CD4-positive, alpha-beta T cell (primary cell): Measurements from ENCODE around the gene TRIM43B. TPM values are rescaled to one million over a fixed set of nuclear protein-coding genes. Genes with fewer than 3 reads are reported as not detected.

ENCODE experiments used
- ATAC-seq: fragments of 200-7000 bp; cut with Tn5 transposase; one replicate; pipeline ENCODE4 v1.10.0; 2022; ENCODE audit warnings: mild to moderate bottlenecking; ENCODE audit not compliant: poor library complexity
- CTCF ChIA-PET: fragments of 350-600 bp; sonication (Branson Sonifier 250); formaldehyde crosslinking; loops from one replicate; lab custom pipeline; 2021; ENCODE audit warnings: antibody characterized with exemption, inconsistent platforms; lab: Charles Lee
- POLR2A ChIA-PET: fragments of 350-600 bp; sonication (Branson Sonifier 250); formaldehyde crosslinking; loops from one replicate; lab custom pipeline; 2021; ENCODE audit warnings: antibody characterized with exemption, inconsistent platforms; lab: Charles Lee
- DNase-seq, 14 experiments: peaks; one replicate each; pipeline ENCODE4 v3.0.0-alpha.2; 2013 to 2020; ENCODE audit warnings: mixed read lengths in 2 of 14
- H3K27ac ChIP-seq, 2 donors: one replicate each; pipeline versions ENCODE4 v1.5.1 to v1.7.0; 2013; ENCODE audit warnings: low read length in 2 of 2, low read depth in 1 of 2, mild to moderate bottlenecking in 1 of 2
- H3K27me3 ChIP-seq, 2 experiments: 1 replicate in 1 of 2; 2 replicates in 1 of 2; pipeline versions ENCODE4 v1.6.1 to v1.7.0; 2013; ENCODE audit warnings: low read length in 2 of 2, control low read depth in 1 of 2, mild to moderate bottlenecking in 1 of 2, moderate library complexity in 1 of 2; ENCODE audit not compliant: insufficient read depth in 2 of 2, control insufficient read depth in 1 of 2
- H3K36me3 ChIP-seq: one replicate; pipeline ENCODE4 v1.6.1; 2013; ENCODE audit warnings: low read length, control low read depth; ENCODE audit not compliant: insufficient read depth
- H3K4me1 ChIP-seq: one replicate; pipeline ENCODE4 v1.6.1; 2013; ENCODE audit warnings: low read length, control low read depth; ENCODE audit not compliant: insufficient read depth
- H3K4me3 ChIP-seq: one replicate; pipeline ENCODE4 v1.5.1; 2013; ENCODE audit warnings: mild to moderate bottlenecking, low read length, moderate library complexity
- H3K9me3 ChIP-seq, 2 experiments: 1 replicate in 1 of 2; 2 replicates in 1 of 2; pipeline versions ENCODE4 v1.6.1 to v1.7.0; 2013; ENCODE audit warnings: low read length in 2 of 2, mild to moderate bottlenecking in 2 of 2, control low read depth in 1 of 2, moderate library complexity in 1 of 2; ENCODE audit not compliant: control insufficient read depth in 1 of 2, insufficient read depth in 1 of 2
- H3K27ac Mint-ChIP-seq: one replicate; pipeline ENCODE4 v1.8.0; 2020; ENCODE audit warnings: mixed read lengths
- H3K27me3 Mint-ChIP-seq: one replicate; pipeline ENCODE4 v1.8.0; 2021; ENCODE audit warnings: mixed read lengths
- H3K36me3 Mint-ChIP-seq: one replicate; pipeline ENCODE4 v1.8.0; 2021; ENCODE audit warnings: low read depth, mixed read lengths
- H3K4me1 Mint-ChIP-seq: one replicate; pipeline ENCODE4 v1.8.0; 2021; ENCODE audit warnings: low read depth, mixed read lengths
- H3K4me3 Mint-ChIP-seq: one replicate; pipeline ENCODE4 v1.8.0; 2020; ENCODE audit warnings: mild to moderate bottlenecking, mixed read lengths
- H3K9me3 Mint-ChIP-seq: one replicate; pipeline ENCODE4 v1.8.0; 2020; ENCODE audit warnings: mixed read lengths
- CTCF ChIP-seq: fragments of 200-600 bp; IDR thresholded peaks from one replicate; pipeline ENCODE4 v1.8.0; 2022; ENCODE audit warnings: antibody characterized with exemption, mild to moderate bottlenecking
- intact Hi-C, 2 experiments: fragments of 100-400 bp; cut with DNase I in 1 of 2; cut with micrococcal nuclease in 1 of 2; formaldehyde crosslinking; loops; one replicate each; pipeline versions ENCODE4 v1.15.1 to v1.9.0; 2023 to 2025; cut with DNase I, micrococcal nuclease
- total RNA-seq, 174 experiments: library from RNA in 2 of 174; stranded (reverse) in 2 of 174; gene quantifications; one replicate each; pipeline ENCODE4 v1.2.3 and lab custom pipeline; 2021 to 2026

TRIM43B gene
- total RNA-seq, 2 experiments from 2014 or later = not detected

GRCh38 chr2:95526360-95527341, 42.1 kb upstream of the TRIM43B start:
- DNase-seq = peak; percentile 17 to 70 (median 46)
- Mint-ChIP-seq H3K9me3 (no peaks in the 10 kb centered on the region), H3K36me3 (peaks cover 34% of the 10 kb centered on the region), H3K4me3 (peak overlapping the region; percentile 87), H3K4me1 (peaks cover 9% of the 10 kb centered on the region), H3K27ac (no peak overlapping the region), H3K27me3 (no peaks in the 10 kb centered on the region)
- POLR2A ChIA-PET = no interaction called here
- Histone ChIP-seq H3K9me3 (peaks cover 3 to 37% of the 10 kb centered on the region in 2 experiments), H3K36me3 (no peaks in the 10 kb centered on the region), H3K4me1 (peaks cover 20% of the 10 kb centered on the region), H3K4me3 (peak overlapping the region; percentile 74), H3K27me3 (no peaks in the 10 kb centered on the region), H3K27ac (no peak overlapping the region)
- peak; percentile 37 for ATAC-seq
- no peak for TF ChIP-seq CTCF
- CTCF ChIA-PET = no interaction called here
- intact Hi-C loops = no loop called here

GRCh38 chr2:95525294-95526035, 40.9 kb upstream of the TRIM43B start:
- Histone ChIP-seq H3K4me1 (peaks cover 20% of the 10 kb centered on the region), H3K36me3 (no peaks in the 10 kb centered on the region), H3K27me3 (no peaks in the 10 kb centered on the region), H3K4me3 (peak overlapping the region; percentile 74), H3K27ac (no peak overlapping the region), H3K9me3 (peaks cover 0 to 28% of the 10 kb centered on the region in 2 experiments)
- H3K4me1 Mint-ChIP-seq = peaks cover 9% of the 10 kb centered on the region
- POLR2A ChIA-PET = no interaction called here
- H3K4me3 Mint-ChIP-seq = peak overlapping the region; percentile 85
- intact Hi-C loops = no loop called here
- peaks cover 28% of the 10 kb centered on the region for H3K36me3 Mint-ChIP-seq
- no peak for TF ChIP-seq CTCF
- H3K9me3 Mint-ChIP-seq = no peaks in the 10 kb centered on the region
- ATAC-seq (no peak), DNase-seq (peak in 1 of 14 experiments; percentile 16)
- CTCF ChIA-PET = no interaction called here
- H3K27ac Mint-ChIP-seq = no peak overlapping the region
- no peaks in the 10 kb centered on the region for H3K27me3 Mint-ChIP-seq

- ATAC-seq = no peak
- H3K9me3 Mint-ChIP-seq = no peaks in the 10 kb centered on the region
- POLR2A ChIA-PET = no interaction called here
- CTCF ChIA-PET = no interaction called here
- no peak for TF ChIP-seq CTCF
- Histone ChIP-seq H3K36me3 (no peaks in the 10 kb centered on the region), H3K4me3 (no peak overlapping the region), H3K4me1 (peaks cover 20% of the 10 kb centered on the region), H3K27ac (no peak overlapping the region), H3K9me3 (peaks cover 0 to 24% of the 10 kb centered on the region in 2 experiments), H3K27me3 (no peaks in the 10 kb centered on the region)
- H3K4me3 Mint-ChIP-seq = peak overlapping the region; percentile 68
- peaks cover 9% of the 10 kb centered on the region for H3K4me1 Mint-ChIP-seq
- DNase-seq = no peak
- H3K27me3 Mint-ChIP-seq = no peaks in the 10 kb centered on the region
- peaks cover 16% of the 10 kb centered on the region for H3K36me3 Mint-ChIP-seq
- intact Hi-C loops = no loop called here
- H3K27ac Mint-ChIP-seq = no peak overlapping the region
Measured at GRCh38 chr2:95524195-95524594, 39.6 kb upstream of the TRIM43B start.
